HG02678 (cell line): ENCODE data around the gene PRMT1.
"Not testable (repeated sequence)": the region's sequence is repeated elsewhere in the genome, so short reads cannot be mapped to it uniquely, and the experiment has no call there.

Experiments used
- ATAC-seq: cut with Tn5 transposase; IDR thresholded peaks from one replicate; pipeline ENCODE4 v1.9.1; 2021; ENCODE audit warnings: mild to moderate bottlenecking, moderate library complexity; ENCODE audit not compliant: unreplicated experiment

The PRMT1 gene

DNA sequence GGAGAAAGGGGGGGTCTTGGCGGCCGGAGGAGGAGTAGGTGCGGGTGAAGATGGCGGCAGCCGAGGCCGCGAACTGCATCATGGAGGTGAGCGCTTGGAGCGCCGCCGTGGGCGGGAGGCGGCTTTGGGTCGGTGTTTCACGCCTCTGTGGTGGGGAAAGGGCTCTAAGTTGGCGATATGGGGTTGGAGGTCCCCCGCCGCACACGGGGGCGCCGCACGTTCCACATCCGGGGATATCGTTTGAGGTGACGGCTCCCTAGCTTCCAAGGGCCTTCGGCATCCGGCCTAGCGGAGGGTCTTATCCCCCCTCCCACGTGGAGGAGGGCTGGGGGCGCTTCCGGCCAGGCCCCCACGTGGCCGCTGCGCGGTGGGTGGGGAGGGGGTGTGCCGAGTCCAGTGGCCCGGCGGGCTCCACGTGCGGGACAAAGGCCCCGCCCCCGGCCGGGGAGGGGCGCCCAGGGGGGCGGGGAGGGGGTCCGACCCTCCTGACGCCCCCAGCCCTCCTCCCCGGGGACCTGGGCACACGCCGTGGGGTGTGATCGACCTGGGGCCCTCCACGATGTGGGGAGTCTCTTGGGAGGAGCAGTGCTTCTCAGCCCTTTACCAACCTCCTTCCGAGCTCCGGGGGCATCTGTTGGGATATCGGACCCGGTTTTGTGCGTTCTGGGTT lies at the start of gene PRMT1:
Gene PRMT1 (plus strand): TSS at position 41 of the 670 bp plus-strand sequence. CDS start 10 bp downstream, at position 51.
- ATAC-seq, result no peak

DNA sequence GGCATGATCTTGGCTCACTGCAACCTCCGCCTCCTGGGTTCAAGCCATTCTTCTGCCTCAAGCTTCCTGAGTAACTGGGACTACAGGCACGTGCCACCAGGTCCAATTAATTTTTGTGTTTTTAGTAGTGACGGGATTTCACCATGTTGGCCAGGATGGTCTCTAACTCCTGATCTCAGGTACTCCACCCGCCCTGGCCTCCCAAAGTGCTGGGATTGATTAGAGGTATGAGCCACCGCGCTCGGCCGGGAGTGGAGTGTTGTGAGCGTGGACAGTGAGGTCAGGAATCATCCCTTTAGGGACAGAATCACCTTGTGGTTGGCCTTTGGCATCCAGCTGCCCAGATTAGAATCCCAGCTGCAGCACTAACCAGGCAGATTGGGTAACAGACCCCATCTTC lies 47.4 kb upstream of the PRMT1 start:
- no peak for ATAC-seq

DNA sequence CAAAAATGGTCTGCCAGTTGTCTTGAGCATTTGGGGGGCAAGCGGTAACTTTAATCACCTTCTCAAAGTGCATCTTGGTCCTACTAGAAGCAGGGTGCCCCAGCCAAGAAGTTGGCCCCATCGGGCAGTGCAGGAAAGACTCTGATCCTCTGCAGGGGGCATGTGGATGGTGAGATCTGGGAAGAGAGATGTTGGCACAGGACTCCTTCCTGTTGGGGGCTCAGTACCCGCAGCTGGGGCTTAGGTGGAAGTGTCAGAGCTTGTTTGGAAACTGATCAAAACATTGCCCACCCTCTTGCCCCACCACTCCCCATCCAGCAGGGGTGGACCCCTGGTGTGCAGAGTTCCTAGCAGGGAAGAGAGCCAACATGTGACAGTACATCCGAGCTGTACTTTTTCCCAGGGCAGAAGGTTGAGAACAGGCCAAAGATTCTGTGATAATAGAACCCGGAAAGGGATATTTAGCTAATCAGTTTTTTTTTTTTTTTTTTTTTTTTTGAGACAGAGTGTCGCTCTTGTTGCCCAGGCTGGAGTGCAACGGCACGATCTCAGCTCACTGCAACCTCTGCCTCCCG lies 46.0 kb upstream of the PRMT1 start:
- ATAC-seq, result no peak

DNA sequence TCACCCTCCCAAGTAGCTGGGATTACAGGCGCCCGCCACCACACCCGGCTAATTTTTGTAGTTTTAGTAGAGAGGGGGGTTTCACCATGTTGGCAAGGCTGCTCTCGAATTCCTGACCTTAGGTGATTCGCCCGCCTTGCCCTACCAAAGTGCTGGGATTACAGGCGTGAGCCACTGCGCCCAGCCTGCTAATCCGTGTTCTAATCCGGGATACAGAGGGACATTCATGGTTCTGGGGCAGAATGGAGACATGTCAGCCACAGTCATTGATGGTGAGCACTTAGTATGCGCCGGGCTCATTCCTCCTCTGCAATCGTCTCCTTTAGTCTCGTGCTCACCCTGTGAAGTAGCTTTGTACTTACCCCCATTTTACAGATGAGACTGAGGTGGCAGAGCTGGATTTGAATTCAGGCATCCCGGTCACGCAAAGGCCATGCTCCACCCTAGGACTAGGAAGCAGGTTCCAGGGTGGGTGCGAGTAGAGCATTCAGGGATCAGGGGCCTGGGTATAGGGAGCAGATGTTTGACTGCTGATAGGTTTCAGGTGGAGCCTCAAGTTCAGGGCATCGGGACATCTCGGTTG lies 45.4 kb upstream of the PRMT1 start:
- ATAC-seq, result no peak

DNA sequence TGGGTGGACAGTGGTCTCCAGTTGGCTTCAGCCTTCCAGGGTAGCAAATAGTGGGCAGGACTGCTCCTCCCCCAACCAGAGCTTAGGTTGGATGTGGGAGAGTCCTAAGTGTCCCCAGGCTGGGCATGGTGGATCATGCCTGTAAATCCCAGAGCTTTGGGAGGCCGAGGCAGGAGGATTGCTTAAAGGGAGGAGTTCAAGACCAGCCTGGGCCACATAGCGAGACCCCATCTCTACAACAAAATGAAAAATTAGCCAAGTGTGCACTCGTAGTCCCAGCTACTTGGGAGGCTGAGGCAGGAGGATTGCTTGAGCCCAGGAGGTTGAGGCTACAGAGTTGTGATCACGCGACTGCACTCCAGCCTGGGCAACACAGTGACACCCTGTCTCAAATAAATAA lies 44.5 kb upstream of the PRMT1 start:
- ATAC-seq, result no peak

DNA sequence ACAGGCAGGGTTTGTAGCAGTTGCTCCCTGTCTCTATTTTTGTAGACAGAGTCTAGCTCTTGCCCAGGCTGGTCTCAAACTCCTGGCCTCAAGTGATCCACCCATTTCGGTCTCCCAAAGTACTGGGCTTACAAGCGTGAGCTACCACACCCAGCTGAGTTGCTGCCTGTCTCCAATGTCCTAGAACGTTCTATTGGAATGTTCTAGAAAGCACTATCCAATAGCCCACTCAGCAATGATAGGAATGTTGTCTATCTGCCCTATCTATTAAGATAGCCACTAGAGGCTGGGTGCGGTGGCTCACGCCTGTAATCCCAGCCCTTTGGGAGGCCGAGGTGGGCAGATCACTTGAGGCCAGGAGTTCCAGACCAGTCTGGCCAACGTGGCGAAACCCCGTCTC lies 43.8 kb upstream of the PRMT1 start:
- ATAC-seq, result not testable (repeated sequence)

DNA sequence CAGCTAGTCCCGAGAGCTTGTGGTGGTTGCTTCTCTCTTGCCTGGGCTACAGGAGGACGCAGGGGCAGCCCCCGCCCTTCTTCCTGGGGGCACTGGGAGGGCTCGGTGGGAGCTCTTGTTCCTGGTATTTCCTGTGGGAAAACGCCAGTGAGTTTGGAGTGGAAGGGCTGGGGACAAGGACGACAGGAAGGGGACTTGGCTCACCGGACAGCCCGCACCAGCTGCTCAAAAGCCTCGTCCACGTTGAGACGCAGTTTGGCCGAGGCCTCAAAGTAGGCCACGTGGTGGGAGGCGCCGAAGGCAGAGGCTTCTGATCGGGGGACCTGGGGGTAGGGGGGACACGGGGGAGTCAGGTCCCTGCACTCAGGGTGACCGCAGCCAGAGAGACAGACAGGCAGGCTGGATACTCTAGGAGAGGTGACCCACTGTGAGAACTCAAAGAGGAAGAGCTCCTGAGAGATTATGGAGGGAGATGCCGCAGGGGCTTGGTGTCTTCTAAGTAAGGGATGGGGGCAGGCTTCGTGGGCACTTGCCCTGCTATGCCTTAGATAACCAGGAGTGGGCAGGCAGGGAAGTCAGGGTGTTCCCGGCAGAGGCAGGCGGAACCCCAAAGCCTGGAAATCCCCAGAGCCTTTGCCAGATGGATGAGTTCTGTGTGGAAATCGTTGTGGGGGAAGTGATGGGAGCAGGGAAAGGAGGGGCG lies 41.4 kb upstream of the PRMT1 start:
- ATAC-seq, result no peak

DNA sequence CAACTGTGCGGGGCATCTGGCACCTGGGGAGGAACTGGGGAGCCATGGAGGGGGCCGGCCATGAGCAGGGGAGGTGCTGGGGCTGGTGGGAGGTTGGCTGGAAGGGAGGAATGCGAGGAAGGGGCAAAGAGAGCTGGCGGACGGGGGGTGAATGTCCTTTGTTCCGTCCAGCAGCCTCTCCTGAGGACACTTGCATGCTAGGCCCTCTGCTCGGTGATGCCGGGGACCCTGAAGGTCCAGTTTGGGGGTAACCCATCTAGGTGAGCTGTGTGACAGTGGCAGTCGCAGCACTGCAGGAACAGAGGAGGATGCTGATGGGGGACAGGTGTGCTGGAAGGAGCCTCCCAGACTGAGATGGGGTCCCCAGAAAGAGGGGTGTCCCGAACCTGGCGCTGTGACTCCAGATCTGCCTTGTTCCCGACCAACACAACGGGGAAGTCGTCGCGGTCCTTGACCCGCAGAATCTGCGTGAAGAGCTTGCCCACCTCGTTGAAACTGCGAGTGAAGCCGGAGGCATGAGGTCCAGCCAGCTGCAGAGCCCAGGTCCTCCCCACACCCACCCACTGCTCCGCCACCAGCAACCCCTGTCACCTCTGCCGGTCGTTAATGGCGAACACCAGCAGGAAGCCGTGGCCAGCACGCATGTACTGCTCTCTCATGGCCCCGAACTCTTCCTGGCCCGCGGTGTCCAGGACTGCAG lies 40.7 kb upstream of the PRMT1 start:
- ATAC-seq, result no peak

DNA sequence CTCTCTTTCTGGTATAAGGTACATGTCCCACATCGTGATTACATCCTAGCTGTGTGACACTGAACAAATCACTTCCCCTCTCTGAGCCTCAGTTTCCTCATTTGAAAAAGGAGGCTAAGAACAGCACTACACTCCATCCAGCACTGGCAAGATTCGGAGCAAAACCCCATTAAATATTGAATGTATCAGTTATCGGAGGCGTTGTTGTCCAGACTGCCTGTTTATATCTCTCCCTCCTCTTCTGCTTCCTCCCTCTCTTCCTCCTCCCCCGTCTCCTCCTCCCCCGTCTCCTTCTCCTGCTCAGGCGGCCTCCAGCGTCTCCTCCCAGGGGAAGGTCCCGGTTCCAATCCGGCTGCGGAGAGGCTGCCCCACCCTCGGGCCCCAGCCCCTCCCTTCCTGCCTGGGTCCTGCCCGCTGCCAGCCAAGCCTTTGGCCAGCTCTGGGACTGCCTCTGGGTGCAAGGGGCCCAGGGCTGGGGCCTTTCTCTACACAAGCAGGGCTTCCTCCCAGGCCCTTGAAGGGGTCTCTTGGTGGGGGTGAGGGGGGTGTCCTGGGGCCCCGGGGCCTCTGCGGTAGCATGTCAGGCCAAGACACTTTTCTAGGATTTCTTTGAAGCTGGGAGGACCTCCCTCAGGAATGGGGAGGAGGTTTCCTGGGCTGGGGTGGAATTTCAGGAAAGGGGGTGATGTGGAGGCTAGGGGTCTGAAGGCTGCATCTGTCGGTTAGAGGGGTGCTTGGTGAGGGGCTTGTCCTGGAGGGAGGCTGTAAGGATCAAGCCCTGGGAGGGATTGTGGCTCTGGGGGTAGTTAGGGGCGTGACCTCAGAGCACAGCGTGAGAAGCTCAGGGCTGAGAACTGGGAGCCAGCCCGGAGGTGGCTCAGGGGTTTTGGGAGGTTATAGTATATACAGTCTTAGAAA lies 39.0 kb upstream of the PRMT1 start:
- ATAC-seq, result no peak

DNA sequence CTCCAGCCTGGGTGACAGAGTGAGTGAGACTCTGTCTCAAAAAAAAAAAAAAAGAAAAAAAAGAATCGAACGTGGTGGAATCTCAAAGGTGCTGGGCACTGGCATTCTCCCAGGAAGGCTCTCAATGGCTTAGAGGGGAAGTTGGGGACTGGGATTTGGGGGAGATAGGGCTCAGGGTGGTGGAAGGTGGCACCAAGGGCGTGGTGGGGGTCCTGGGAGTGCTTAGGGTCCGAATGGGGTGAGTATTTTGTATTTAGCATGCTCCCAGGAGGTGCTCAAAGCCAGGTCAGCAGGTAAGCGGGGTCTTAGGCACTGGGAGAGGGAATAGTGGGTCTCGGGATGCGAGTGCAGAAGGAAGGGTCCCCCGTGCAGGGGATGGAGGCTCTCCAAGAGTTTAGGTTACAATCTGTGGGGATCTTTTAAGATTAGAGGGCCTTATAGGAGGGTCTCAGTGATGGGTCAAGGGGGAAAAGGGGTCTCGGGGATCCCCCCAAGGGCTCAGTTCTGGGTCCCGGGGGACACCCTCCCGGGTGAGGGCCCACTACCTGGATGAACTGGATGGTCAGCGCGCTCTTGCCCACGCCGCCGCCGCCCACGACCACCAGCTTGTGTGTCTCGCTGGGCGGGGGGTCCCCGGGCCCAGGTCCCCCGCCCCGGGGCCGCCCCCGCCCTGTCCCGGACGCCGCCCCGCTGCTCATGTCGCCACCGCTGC lies 37.5 kb upstream of the PRMT1 start:
- no peak for ATAC-seq

DNA sequence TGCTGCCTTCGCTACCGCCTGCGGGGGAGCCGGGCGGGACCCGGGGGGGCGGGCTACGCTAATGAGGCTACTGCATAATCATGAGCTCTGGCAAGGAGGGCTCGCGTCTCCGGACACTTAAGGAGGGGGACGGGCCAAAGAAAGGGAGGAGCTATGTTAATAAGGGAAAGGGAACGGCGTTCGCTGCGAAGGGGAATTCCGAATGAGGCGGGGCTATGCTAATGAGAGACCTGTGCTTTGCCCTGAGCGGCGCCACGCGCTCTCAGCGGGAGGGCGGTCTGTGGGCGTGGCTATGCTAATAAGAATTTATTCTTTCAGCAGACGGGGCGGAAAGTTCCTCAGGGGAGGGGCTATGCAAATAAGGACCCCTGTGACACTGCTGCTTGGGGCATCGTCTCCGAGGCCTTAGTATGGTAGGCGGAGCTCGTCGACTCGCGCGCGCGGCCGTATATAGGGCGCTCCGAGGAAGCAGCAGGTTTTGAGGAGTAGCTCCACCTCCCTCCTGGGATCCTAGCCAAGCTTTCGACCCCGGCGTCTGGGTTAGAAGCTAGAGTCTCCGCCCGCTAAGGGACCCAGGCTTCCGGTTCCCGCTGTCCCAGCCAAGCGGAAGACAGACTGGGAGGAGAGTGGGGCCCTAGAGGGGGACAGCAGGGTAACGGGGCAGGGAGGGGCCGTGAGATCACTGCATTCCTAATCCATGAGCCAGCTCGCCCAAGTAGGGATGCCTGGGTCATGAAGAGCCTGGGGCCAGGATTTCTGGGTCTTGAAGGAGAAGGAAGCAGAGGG lies 36.8 kb upstream of the PRMT1 start, which contains the start of gene RRAS:
Gene RRAS (minus strand): TSS at position 31 of the 786 bp plus-strand sequence. CDS start 45 bp downstream, outside the sequence.
- peak; percentile 60 for ATAC-seq

DNA sequence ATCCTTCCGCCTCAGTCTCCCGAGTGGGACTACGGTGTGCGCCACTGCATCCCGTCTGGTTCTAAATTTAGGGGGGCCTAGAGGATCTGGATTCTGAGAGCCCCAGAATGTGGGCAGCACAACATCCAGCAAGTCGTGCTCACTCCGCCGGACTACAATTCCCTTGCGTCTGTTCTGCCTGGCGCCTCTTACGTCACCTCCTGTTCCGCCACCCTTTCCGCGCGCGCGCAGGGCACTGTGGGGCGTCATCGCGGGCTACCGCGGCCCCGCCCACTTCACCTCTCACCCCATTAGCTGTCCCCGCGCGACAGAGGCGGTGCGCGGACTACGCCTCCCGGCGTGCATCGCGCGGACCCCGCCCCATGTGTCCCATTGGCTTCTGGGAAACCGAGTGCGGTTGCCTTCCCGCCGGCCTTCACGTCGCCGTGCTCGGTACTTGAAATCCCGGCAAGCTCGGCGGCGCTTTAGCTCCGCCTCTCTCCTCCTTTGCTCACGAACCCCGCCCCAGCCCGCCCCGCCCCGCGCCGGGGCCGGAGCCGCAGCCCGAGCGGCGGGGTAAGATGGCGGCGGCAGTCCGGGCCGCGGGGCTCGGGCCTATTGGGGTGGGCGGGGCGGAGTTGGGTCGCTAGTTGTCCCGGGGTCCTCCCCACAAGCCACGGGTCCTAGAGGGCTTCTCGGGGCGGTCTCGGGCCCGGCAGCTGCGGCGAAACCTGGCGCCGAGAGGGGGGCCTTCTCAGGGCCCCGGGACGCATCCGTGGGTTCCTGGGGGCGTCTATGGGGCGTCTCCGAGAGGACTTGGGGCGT lies 35.2 kb upstream of the PRMT1 start, which contains the start of gene SCAF1:
Gene SCAF1 (plus strand): TSS at position 522 of the 804 bp plus-strand sequence. CDS start 2,818 bp downstream, outside the sequence.
- peak; percentile 60 for ATAC-seq

DNA sequence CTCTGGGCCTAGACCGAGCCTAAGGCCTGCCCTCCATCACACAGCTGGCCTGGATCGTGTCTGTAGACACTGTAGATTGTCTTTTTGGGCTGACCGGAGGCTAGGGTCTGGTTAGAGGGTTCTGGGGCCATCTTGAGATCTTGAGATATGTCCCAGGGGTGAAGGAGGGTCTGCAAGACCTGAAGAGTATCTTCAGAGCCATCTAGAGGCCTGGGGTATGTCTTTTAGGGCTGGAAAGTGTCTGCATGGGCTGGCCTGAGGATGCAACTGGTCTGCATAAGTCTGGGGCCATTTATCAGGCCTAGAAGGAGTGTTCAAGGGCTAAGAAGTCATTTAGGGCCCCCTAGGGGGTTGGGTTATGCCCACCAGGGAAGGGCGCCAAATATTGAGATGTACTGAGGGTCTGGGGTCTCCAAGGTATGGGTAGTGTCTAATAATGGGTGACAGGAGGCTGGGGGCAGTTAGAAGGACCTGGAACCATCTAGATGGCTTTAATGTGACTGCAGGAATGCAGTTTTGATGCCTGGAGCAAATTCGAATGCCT lies 34.5 kb upstream of the PRMT1 start:
- no peak for ATAC-seq

DNA sequence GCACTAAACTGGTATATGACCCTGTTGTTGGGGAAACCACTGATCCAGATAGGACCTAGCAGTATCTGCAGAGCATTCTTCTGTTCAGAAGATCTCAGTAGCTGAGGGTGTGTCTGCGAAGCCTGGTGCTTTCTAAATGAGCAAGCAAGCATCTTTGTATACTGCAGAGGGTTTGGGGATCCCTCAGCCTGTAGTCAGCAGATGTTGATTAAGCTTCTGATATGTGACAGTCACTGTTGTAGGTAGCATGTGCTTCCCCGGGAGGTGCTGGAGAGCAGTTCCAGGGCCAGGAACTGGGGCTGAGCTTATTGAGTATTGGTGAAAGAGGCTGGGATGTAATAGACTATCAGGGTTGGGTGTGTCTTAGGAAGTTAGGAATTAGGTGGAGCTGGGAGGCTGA lies 33.6 kb upstream of the PRMT1 start:
- no peak for ATAC-seq

DNA sequence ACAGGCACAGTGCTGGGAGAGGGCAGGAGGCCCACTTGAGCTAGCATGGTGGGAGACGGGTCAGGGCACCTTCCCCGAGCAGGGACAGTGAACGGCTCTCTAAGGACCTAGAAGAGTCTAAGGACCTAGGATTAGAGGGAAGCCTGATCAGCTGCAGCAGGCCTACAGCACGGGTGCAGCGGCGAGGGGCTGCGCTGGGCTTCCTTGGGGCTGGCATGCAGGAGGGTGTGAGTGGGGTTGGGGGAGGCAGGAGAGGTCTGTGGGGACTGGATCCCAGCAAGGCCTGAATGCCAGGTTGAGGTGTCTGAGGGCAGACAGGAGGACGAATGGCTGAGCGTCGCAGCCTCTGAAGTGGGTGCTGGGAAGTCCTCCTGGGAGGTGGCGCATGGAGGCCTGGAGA lies 31.5 kb upstream of the PRMT1 start:
- no peak for ATAC-seq

DNA sequence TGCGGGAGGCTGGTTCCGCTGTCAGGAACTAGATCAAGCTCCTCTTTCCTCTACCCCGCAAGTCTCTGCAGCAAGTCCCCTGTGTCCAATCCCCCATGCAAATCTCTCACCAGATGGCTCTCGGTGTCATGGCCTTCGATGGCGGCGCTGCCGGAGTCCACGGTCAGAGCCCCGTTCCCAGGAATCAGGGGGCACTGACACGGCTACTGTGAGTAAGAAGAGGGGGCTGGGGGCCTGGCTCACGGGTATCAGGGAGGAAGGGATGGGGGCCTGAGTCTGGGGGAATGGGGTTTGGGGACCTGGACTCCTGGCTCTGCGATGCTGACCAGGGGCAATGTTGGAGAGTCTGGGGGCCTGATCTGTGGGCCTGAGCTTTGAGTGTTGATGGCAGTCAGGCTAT lies 31.1 kb upstream of the PRMT1 start:
- ATAC-seq, result no peak

DNA sequence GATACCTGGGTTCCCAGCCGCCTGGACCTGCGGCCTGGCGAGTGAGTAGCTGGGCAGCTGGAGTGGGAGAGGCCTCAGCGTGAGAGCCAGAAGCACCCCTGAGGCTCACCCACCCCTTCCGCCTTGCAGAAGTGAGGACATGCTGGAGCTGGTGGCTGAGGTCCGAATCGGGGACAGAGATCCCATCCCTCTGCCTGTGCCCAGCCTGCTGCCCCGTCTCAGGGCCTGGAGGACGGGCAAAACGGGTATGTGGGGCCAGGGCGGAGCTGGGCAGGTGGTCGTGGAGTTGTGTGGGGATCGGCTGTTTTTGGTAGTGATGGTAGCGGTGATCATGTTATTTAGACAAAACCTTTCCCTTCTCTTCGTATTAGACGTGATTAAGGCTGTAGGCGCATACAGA lies 30.5 kb upstream of the PRMT1 start:
- no peak for ATAC-seq
